SK-N-SH (cell line): ENCODE measurements around the gene WASHC3. TPM values are rescaled to one million over a fixed set of nuclear protein-coding genes. Genes with fewer than 3 reads are reported as not detected.

Experiments used
- CTCF ChIA-PET: fragments of 300-600, 350-600 bp; formaldehyde crosslinking; extraction: SDS; loops from one replicate; lab custom pipeline; 2021; lab: Yijun Ruan, JAX
- POLR2A ChIA-PET: fragments of 350-600 bp; sonication (Branson Sonifier 250); formaldehyde crosslinking; extraction: SDS; loops from one replicate; lab custom pipeline; 2020; ENCODE audit warnings: antibody characterized with exemption, inconsistent platforms; lab: Yijun Ruan, JAX
- DNase-seq: peaks from one replicate; pipeline ENCODE4 v3.0.0; 2012
- H2AFZ ChIP-seq: fragments of 200-600 bp; sonication (generic); 2 replicates; pipeline ENCODE4 v1.8.1; 2016; ENCODE audit warnings: antibody characterized with exemption, mild to moderate bottlenecking, low read depth
- H3F3A ChIP-seq: fragments of 200-600 bp; sonication (generic); replicated peaks from 2 replicates; pipeline ENCODE3; 2016; ENCODE audit warnings: antibody characterized with exemption, mild to moderate bottlenecking; ENCODE audit not compliant: insufficient read depth
- H3K27ac ChIP-seq, 2 experiments: fragments of 200-500 bp in 1 of 2; fragments of 200-600 bp in 1 of 2; sonication (Bioruptor generic) in 1 of 2; sonication (generic), shearing (Covaris generic) in 1 of 2; 2 replicates each; pipeline versions ENCODE4 v1.5.1 to v1.6.1; 2014 to 2016; ENCODE audit warnings: low read depth in 2 of 2, inconsistent platforms in 1 of 2, low read length in 1 of 2, mild to moderate bottlenecking in 1 of 2, mixed read lengths in 1 of 2
- H3K27me3 ChIP-seq: fragments of 200-600 bp; sonication (generic), shearing (Covaris generic); 2 replicates; pipeline ENCODE4 v1.6.1; 2016; ENCODE audit warnings: mixed run types; ENCODE audit not compliant: insufficient read depth
- H3K36me3 ChIP-seq, 2 experiments: fragments of 200-500 bp in 1 of 2; fragments of 200-600 bp in 1 of 2; sonication (Bioruptor generic) in 1 of 2; sonication (generic) in 1 of 2; replicated peaks in 1 of 2; 2 replicates each; pipeline versions ENCODE3 to v1.5.1; 2014 to 2016; ENCODE audit warnings: low read length in 1 of 2, mild to moderate bottlenecking in 1 of 2; ENCODE audit not compliant: insufficient read depth in 2 of 2, control insufficient read depth in 1 of 2
- H3K4me1 ChIP-seq, 2 experiments: fragments of 200-500 bp in 1 of 2; fragments of 200-600 bp in 1 of 2; sonication (Bioruptor generic) in 1 of 2; sonication (generic), shearing (Covaris generic) in 1 of 2; 2 replicates each; pipeline versions ENCODE4 v1.5.1 to v1.6.1; 2014 to 2016; ENCODE audit warnings: low read depth in 1 of 2, low read length in 1 of 2, mixed run types in 1 of 2; ENCODE audit not compliant: insufficient read depth in 2 of 2, control insufficient read depth in 1 of 2
- H3K4me2 ChIP-seq: fragments of 200-600 bp; sonication (generic), shearing (Covaris generic); 2 replicates; pipeline ENCODE4 v1.6.1; 2017; ENCODE audit warnings: mixed run types
- H3K4me3 ChIP-seq, 2 experiments: fragments of 200-500 bp in 1 of 2; fragments of 200-600 bp in 1 of 2; sonication (Bioruptor generic) in 1 of 2; sonication (generic), shearing (Covaris generic) in 1 of 2; 2 replicates each; pipeline versions ENCODE4 v1.5.1 to v1.8.1; 2014 to 2016; ENCODE audit warnings: low read depth in 2 of 2, inconsistent platforms in 1 of 2, low read length in 1 of 2, mild to moderate bottlenecking in 1 of 2, mixed read lengths in 1 of 2, moderate library complexity in 1 of 2
- H3K79me2 ChIP-seq: fragments of 200-600 bp; sonication (generic); 2 replicates; pipeline ENCODE4 v1.8.1; 2017; ENCODE audit warnings: mild to moderate bottlenecking; ENCODE audit not compliant: insufficient read depth
- H3K9ac ChIP-seq: fragments of 200-600 bp; sonication (generic); 2 replicates; pipeline ENCODE4 v1.6.1; 2017; ENCODE audit warnings: mixed run types
- H3K9me2 ChIP-seq: fragments of 200-600 bp; sonication (generic); 2 replicates; pipeline ENCODE4 v1.6.1; 2017; ENCODE audit warnings: mixed run types
- H3K9me3 ChIP-seq: fragments of 200-600 bp; sonication (generic); 2 replicates; pipeline ENCODE4 v1.6.1; 2017; ENCODE audit warnings: mixed run types, mild to moderate bottlenecking, moderate library complexity
- H4K20me1 ChIP-seq: fragments of 200-600 bp; sonication (generic); 2 replicates; pipeline ENCODE4 v1.6.1; 2017; ENCODE audit warnings: mild to moderate bottlenecking, mixed run types; ENCODE audit not compliant: insufficient read depth
- FOXM1 ChIP-seq: IDR thresholded peaks from 2 replicates; pipeline ENCODE4 v1.4.0; 2012; ENCODE audit warnings: low read depth, mild to moderate bottlenecking
- JUND ChIP-seq: IDR thresholded peaks from 2 replicates; pipeline ENCODE4 v1.4.0; 2012
- MAX ChIP-seq: IDR thresholded peaks from 2 replicates; pipeline ENCODE4 v1.4.0; 2012; ENCODE audit warnings: low read depth
- RAD21 ChIP-seq: IDR thresholded peaks from 2 replicates; pipeline ENCODE4 v1.6.1; 2012; ENCODE audit warnings: mild to moderate bottlenecking, low read length
- REST ChIP-seq: IDR thresholded peaks from 2 replicates; pipeline ENCODE4 v1.6.1; 2012; ENCODE audit warnings: mild to moderate bottlenecking, low read depth, low read length, moderate library complexity
- RFX5 ChIP-seq: IDR thresholded peaks from 2 replicates; pipeline ENCODE4 v1.6.1; 2012; ENCODE audit warnings: mild to moderate bottlenecking, improper control_type of control experiment, low read length
- SIN3A ChIP-seq: IDR thresholded peaks from 2 replicates; pipeline ENCODE4 v1.6.1; 2012; ENCODE audit warnings: low read depth, mild to moderate bottlenecking, low read length, moderate library complexity, borderline replicate concordance
- SMC3 ChIP-seq: IDR thresholded peaks from 2 replicates; pipeline ENCODE4 v1.6.1; 2012; ENCODE audit warnings: low read depth, low read length, improper control_type of control experiment
- YY1 ChIP-seq: IDR thresholded peaks from 2 replicates; pipeline ENCODE4 v1.4.0; 2012; ENCODE audit warnings: low read depth, mild to moderate bottlenecking
- WGBS: methylation state at CpG from one replicate; pipeline ENCODE4 v1.1.6; 2017; ENCODE audit warnings: low lambda C conversion rate; 5-methylcytosine and 5-hydroxymethylcytosine counted together
- polyA plus RNA-seq, 3 experiments: library from polyadenylated mRNA; depleted of rRNA; stranded (reverse); fragments of >200 nt; gene quantifications; 2 replicates each; pipeline ENCODE4 v1.2.3, GENCODE V29; 2012

The WASHC3 gene
- polyA plus RNA-seq, 1 of the 3 experiments (the other 2 are of a cell fraction) = 28.5 TPM

- H3F3A ChIP-seq = no peaks in the 10 kb centered on the region
- no peak overlapping the region for H3K9ac ChIP-seq
- H3K9me3 ChIP-seq = no peaks in the 10 kb centered on the region
- no peaks in the 10 kb centered on the region for H3K36me3 ChIP-seq
- no peaks in the 10 kb centered on the region for H3K79me2 ChIP-seq
- H3K9me2 ChIP-seq = no peaks in the 10 kb centered on the region
- DNase-seq = no peak
- TF ChIP-seq MAX (no peak), RFX5 (no peak), REST (no peak), JUND (no peak), FOXM1 (no peak), RAD21 (no peak)
- peaks cover 0 to 2% of the 10 kb centered on the region in 2 experiments; a peak in 1 of 4 replicates for H3K4me1 ChIP-seq
- no peak overlapping the region for H3K4me2 ChIP-seq
- no peak overlapping the region for H2AFZ ChIP-seq
- CTCF ChIA-PET = no interaction called here
- 13% methylated on average over 1 of the region's 1 CpG for WGBS
- no peaks in the 10 kb centered on the region for H3K27me3 ChIP-seq
- H3K4me3 ChIP-seq = no peak overlapping the region
- H3K27ac ChIP-seq = no peak overlapping the region
- POLR2A ChIA-PET = no interaction called here
- no peaks in the 10 kb centered on the region for H4K20me1 ChIP-seq
Observed at GRCh38 chr12:101968770-101969169, 93.0 kb downstream of the WASHC3 start.

GRCh38 chr12:101967506-101967905 is 94.3 kb downstream of the WASHC3 start:
- peaks cover 0 to 4% of the 10 kb centered on the region in 2 experiments; a peak in 1 of 4 replicates for H3K4me1 ChIP-seq
- no peaks in the 10 kb centered on the region for H3K27me3 ChIP-seq
- DNase-seq = no peak
- no peak overlapping the region for H3K4me3 ChIP-seq
- TF ChIP-seq SMC3 (no peak), SIN3A (no peak), YY1 (no peak)
- H3K36me3 ChIP-seq = no peaks in the 10 kb centered on the region
- no peaks in the 10 kb centered on the region for H3K9me3 ChIP-seq
- H3K79me2 ChIP-seq = no peaks in the 10 kb centered on the region
- H2AFZ ChIP-seq = no peak overlapping the region
- no peak overlapping the region for H3K4me2 ChIP-seq
- ChIA-PET CTCF (interaction anchor here (0.7 to 1.4 kb wide), 2 partner anchors 15 to 195 kb away, joined by 3 read pairs; no protein-coding TSS in a partner anchor), POLR2A (interaction anchor here (0.6 kb wide), 1 partner anchor 53 kb away, joined by 3 read pairs; no protein-coding TSS in a partner anchor)
- no peaks in the 10 kb centered on the region for H3F3A ChIP-seq
- no peaks in the 10 kb centered on the region for H4K20me1 ChIP-seq
- no peak overlapping the region for H3K9ac ChIP-seq
- H3K27ac ChIP-seq = no peak overlapping the region
- H3K9me2 ChIP-seq = no peaks in the 10 kb centered on the region
- 51% methylated on average over 4 of the region's 4 CpGs for WGBS
